Upper lobe of right lung (tissue), 1 donor: ENCODE data around the gene FGD3. TPM values are rescaled to one million over a fixed set of nuclear protein-coding genes. Genes with fewer than 3 reads are reported as not detected.
A peak's percentile ranks its signal among the peaks of the same experiment; 100 is the strongest.

Experiments used
- ATAC-seq: fragments of 200-7000 bp; cut with Tn5 transposase; one replicate; pipeline ENCODE4 v1.9.1; 2020; ENCODE audit warnings: mild to moderate bottlenecking, moderate library complexity
- DNase-seq: peaks from one replicate; pipeline ENCODE4 v3.0.0-alpha.2; 2020
- H3K27ac ChIP-seq: fragments of 200-600 bp; one replicate; pipeline ENCODE4 v1.8.0; 2022
- H3K27me3 ChIP-seq: fragments of 200-600 bp; one replicate; pipeline ENCODE4 v1.8.0; 2022; ENCODE audit warnings: mild to moderate bottlenecking
- H3K36me3 ChIP-seq: fragments of 200-600 bp; one replicate; pipeline ENCODE4 v1.8.0; 2022
- H3K4me1 ChIP-seq: fragments of 200-600 bp; one replicate; pipeline ENCODE4 v1.8.0; 2022
- H3K4me3 ChIP-seq: fragments of 200-600 bp; one replicate; pipeline ENCODE4 v1.8.0; 2022; ENCODE audit warnings: mild to moderate bottlenecking
- H3K9me3 ChIP-seq: fragments of 200-600 bp; one replicate; pipeline ENCODE4 v1.8.0; 2022
- intact Hi-C: fragments of 100-400 bp; cut with DNase I; formaldehyde crosslinking; loops from one replicate; pipeline ENCODE4 v1.11.0; 2022
- total RNA-seq: library from RNA; stranded (reverse); fragmentation: NEBNext Ultra II Directional; extraction: Animal tissue kit (Norgen Biotek cat#: 25700); gene quantifications from one replicate; pipeline ENCODE4 v1.2.1, GENCODE V29; 2021
- TF ChIP-seq, protein P1 (sequence below): fragments of 200-600 bp; IDR thresholded peaks from one replicate; pipeline ENCODE4 v1.8.0; 2022; ENCODE audit warnings: antibody characterized with exemption
- donor health status: DM: no; HTN: yes; CAD: no; lungs with severe emphysema.

The FGD3 gene
- total RNA-seq, 1 donor from 2014 or later, result 21.6 TPM

- H3K27me3 ChIP-seq, result peaks cover 5% of the 10 kb centered on the region
- H3K27ac ChIP-seq, result no peak overlapping the region
- no peak overlapping the region for H3K4me3 ChIP-seq
- H3K9me3 ChIP-seq, result no peaks in the 10 kb centered on the region
- ATAC-seq, result no peak
- peaks cover 27% of the 10 kb centered on the region for H3K4me1 ChIP-seq
- TF ChIP-seq, protein P1, sequence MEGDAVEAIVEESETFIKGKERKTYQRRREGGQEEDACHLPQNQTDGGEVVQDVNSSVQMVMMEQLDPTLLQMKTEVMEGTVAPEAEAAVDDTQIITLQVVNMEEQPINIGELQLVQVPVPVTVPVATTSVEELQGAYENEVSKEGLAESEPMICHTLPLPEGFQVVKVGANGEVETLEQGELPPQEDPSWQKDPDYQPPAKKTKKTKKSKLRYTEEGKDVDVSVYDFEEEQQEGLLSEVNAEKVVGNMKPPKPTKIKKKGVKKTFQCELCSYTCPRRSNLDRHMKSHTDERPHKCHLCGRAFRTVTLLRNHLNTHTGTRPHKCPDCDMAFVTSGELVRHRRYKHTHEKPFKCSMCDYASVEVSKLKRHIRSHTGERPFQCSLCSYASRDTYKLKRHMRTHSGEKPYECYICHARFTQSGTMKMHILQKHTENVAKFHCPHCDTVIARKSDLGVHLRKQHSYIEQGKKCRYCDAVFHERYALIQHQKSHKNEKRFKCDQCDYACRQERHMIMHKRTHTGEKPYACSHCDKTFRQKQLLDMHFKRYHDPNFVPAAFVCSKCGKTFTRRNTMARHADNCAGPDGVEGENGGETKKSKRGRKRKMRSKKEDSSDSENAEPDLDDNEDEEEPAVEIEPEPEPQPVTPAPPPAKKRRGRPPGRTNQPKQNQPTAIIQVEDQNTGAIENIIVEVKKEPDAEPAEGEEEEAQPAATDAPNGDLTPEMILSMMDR, result no peak
- no peaks in the 10 kb centered on the region for H3K36me3 ChIP-seq
- peak; percentile 51 for DNase-seq
- intact Hi-C loops, result no loop called here
Observed at GRCh38 chr9:92950359-92950955, 3.1 kb downstream of the FGD3 start.

- TF ChIP-seq, protein P1, result no peak
- DNase-seq (peak; percentile 11), ATAC-seq (peak; percentile 62)
- intact Hi-C loops, result no loop called here
- H3K9me3 ChIP-seq, result no peaks in the 10 kb centered on the region
- no peaks in the 10 kb centered on the region for H3K36me3 ChIP-seq
- H3K4me3 ChIP-seq, result no peak overlapping the region
- peak overlapping the region; percentile 58 for H3K27ac ChIP-seq
- peaks cover 19% of the 10 kb centered on the region for H3K4me1 ChIP-seq
- peaks cover 5% of the 10 kb centered on the region for H3K27me3 ChIP-seq
Observed at GRCh38 chr9:92952906-92953610, 5.7 kb downstream of the FGD3 start.

DNA sequence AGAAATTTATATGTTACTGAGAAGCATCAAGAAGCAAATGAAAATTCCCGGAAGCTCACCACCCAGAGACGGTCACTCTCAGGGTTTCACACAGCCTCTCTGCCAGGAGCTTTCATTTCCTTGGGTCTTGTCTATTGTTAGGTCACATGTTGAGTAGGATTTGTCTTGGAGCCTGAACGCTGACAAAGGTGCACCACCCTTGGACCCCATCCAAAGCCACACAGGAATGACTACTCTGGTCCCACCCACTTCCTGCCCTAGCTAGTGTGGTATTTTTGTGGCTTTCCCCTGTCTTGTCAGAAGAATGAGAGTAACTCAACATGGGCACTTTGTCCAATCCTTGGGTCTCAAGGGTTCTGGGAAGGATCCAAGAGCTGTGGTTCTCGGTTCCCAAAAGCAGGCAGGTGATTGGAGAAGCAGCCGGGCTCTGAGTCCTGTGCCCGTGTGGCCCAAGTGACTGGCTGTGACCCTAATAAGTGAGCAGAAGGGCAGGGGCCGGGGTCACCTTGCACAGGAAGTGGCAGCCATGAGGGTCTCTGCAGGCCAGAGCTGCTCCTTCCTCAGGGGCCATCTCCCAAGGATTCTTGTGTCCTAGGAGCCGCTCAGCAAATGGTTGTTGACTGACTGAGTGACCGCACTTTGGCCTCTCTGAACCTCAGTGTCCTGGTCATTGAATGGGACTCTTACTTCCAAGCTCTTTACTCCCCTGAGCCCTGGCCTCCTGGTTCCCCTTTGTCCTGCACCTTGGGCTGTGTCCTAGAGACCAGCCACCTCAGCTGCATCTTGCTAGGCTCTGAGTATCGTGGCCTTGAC is 6.9 kb downstream of the FGD3 start:
- DNase-seq, result peak; percentile 48
- intact Hi-C loops, result no loop called here

GRCh38 chr9:92954886-92955285 is 7.6 kb downstream of the FGD3 start:
- peaks cover 19% of the 10 kb centered on the region for H3K4me1 ChIP-seq
- H3K4me3 ChIP-seq, result no peak overlapping the region
- H3K36me3 ChIP-seq, result no peaks in the 10 kb centered on the region
- H3K27ac ChIP-seq, result peak overlapping the region; percentile 58
- intact Hi-C loops, result no loop called here
- TF ChIP-seq, protein P1, result no peak
- no peaks in the 10 kb centered on the region for H3K9me3 ChIP-seq
- DNase-seq, result peak; percentile 10
- ATAC-seq, result no peak
- H3K27me3 ChIP-seq, result no peaks in the 10 kb centered on the region

More for the DNA sequence above, 6.9 kb downstream of the FGD3 start:
- Histone ChIP-seq H3K4me3 (no peak overlapping the region), H3K36me3 (no peaks in the 10 kb centered on the region), H3K9me3 (no peaks in the 10 kb centered on the region), H3K27me3 (no peaks in the 10 kb centered on the region), H3K4me1 (peaks cover 19% of the 10 kb centered on the region), H3K27ac (peak overlapping the region; percentile 58)
- ATAC-seq, result peak; percentile 61
- TF ChIP-seq, protein P1, result no peak

DNA sequence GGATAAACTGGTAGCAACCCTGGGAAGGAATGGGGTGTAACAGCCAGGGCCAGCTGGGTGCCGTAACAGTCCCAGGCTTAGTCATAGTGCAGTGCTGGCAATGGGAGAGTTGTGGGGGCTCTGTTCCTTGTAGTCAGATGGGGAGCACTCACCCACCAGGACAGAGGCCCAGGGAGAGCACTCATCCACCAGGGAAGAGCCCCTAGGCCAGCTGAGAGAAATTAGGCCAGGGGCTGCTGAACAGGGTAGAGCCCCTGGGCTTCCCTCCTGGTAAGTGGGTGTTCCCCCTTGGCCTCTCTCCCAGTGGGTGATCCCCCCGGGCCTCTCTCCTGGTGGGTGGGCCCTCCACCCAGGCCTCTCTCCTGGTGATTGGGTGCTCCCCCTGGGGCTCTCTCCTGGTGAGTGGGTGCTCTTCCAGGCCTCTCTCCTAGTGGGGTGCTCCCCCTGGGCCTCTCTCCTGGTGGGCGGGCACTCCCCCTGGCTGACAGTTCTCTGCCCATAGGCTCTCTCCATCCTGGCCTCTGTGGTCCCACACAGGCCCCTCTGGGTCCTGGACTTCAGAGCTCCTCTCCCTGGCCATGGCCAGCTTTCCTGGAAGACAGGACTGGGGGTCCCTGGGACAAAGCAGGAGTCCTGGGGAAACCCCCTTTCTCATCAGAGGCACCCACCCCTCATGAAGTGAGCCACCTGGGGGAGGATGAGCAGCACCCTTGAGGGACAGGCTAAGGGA is 13.4 kb downstream of the FGD3 start:
- peak overlapping the region; percentile 1 for H3K27ac ChIP-seq
- TF ChIP-seq, protein P1, result no peak
- H3K4me3 ChIP-seq, result no peak overlapping the region
- H3K9me3 ChIP-seq, result no peaks in the 10 kb centered on the region
- DNase-seq (peak; percentile 32), ATAC-seq (no peak)
- H3K36me3 ChIP-seq, result no peaks in the 10 kb centered on the region
- no peaks in the 10 kb centered on the region for H3K27me3 ChIP-seq
- intact Hi-C loops, result no loop called here
- H3K4me1 ChIP-seq, result peaks cover 5% of the 10 kb centered on the region
